MV-4-11 (cell line): ENCODE measurements around the gene ANKRD36B.
"Not testable (repeated sequence)": the region's sequence is repeated elsewhere in the genome, so short reads cannot be mapped to it uniquely, and the experiment has no call there.

Experiments used
- DNase-seq: peaks from one replicate; lab custom pipeline; 2025; lab: John Stamatoyannopoulos, UW

ANKRD36B gene

DNA sequence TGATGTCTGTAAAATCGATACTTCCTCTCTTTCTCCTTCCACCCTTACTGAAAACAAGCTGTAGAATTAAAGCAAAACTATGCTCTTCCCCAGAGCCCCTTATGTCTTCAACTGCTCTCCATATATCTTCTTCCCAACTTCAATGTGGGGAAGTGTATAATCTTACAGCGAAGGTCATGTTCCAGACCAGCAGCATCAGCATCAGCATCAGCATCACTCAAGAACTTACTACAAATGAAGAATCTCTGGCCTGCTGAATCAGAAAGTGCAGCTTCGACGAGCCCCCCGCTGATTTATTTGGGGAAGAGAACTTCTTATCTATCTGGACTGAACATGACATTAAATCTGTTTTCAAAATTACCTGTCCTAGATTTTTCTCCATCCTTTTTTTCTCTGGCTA is 40.6 kb downstream of the ANKRD36B start:
- not testable (repeated sequence) for DNase-seq

DNA sequence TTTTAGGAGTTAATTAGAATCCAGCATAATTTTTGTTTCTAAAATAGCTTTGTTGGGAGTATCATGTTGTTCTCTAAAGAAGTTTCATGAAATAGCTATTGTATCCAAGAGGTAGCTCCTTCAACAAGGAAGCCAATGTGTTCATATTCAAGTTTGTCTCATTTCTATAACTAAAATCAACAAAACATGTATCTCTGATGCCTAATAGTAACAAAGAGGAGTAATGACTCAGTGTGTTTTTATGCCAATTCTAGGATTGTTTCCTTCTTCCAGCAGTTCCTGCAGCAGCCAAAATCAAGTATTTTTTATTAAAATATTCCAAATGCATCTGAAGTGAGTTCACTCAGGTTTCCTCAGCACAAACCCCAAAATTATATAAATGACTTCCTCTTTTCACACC is 41.1 kb downstream of the ANKRD36B start:
- DNase-seq = not testable (repeated sequence)

DNA sequence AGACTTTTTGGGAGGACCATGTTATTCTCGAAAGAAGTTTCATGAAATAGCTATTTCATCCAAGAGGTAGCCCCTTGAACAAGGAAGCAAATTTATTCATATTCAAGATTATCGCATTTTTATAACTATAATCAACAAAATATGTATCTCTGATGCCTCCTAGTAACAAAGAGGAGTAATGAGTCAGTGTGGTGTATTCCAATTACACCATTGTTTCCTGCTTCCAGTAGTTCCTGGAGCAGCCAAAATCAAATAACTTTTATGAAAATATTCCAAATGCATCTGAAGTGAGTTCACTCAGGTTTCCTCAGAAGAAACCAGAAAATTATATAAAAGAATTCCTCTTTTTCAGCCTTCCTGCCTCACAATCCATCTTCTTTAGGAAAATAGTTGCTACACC is 43.0 kb downstream of the ANKRD36B start:
- DNase-seq = no peak

DNA sequence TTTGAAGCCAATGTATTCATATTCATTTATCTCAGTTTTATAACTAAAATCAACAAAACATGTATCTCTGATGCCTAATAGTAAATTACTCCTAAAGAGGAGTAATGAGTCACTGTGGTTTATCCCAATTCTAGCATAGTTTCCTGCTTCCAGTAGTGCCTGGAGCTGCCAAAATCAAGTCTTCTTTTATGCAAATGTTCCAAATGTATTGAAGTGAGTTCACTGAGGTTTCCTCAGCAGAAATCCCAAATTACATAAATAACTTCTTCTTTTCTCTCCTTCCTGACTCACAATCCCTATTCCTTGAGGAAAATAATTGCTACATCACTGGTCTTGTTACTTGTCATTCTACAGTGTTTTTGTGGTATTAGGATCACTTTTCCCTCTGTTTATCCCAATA is 44.8 kb downstream of the ANKRD36B start:
- DNase-seq = not testable (repeated sequence)

DNA sequence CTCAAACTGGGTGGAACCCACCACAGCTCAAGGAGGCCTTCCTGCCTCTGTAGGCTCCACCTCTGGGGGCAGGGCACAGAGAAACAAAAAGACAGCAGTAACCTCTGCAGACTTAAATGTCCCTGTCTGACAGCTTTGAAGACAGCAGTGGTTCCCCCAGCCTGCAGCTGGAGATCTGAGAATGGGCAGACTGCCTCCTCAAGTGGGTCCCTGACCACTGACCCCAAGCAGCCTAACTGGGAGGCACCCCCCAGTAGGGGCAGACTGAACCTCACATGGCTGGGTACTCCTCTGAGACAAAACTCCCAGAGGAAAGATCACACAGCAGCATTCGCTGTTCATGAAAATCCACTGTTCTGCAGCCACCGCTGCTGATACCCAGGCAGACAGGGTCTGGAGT is 63.8 kb downstream of the ANKRD36B start:
- not testable (repeated sequence) for DNase-seq

DNA sequence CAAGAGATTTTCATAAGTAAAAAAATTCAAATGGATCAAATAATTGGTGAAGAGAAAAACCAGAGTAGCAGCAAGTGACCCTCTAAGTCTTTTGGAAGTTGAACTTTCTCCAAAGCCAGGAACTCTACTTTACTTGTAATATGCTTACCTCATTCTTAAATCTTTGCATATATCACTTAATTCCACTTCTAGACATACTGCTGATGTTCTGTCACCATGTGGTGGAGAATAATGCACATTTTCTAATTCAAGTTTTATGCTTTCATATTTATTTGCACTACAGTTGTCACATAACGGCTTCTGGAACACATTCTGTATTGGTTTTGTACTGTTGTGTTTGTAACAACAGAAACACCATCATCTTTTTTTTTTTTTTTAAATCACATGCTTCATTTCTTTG is 65.9 kb downstream of the ANKRD36B start:
- not testable (repeated sequence) for DNase-seq

DNA sequence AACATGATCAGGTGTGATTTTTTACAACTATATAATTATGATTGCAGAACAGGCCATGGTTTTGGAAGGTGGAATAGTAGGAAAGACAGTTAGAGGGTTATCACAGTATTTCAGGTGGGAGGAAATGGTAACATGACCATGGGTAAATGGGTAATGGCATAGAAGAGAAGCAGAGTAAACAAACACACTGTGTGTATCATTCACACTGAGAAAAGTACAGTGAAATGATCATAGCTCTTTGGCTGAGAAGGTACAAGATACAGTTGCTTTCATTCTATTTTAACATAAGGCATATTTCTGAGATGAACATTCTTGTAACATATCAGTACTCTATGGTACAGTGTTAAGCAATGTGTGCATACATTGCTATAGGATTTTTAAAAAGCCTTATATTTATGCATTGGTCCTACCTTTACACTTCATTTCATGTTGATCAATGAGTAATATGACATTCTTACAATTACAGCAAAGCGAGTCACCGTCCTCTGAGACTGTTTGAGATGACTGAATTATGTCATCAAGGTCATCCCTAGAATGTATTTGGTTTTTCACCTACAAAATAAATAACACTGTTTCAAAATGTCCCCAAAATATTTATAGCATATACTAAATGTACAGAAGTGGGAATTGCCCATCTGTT is 66.6 kb downstream of the ANKRD36B start:
- not testable (repeated sequence) for DNase-seq

DNA sequence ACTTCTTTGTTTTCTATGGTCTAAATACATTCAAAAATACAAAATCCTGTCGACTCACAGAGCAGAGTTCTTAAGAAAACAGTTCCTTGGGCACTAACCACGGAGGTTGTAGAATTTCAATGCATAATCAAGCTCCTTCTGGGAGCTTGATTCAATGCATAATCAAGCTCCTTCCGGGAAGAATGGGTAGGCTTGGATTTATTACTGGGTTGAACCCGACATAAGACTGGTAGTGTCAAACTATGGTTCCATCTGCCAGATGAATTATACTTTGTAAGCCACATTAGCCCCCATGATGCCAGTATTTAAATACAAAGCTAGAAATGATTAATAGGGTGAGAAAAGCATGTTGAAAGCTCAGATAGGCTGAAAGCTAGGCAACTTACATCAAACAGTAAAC is 94.0 kb downstream of the ANKRD36B start:
- DNase-seq = not testable (repeated sequence)

DNA sequence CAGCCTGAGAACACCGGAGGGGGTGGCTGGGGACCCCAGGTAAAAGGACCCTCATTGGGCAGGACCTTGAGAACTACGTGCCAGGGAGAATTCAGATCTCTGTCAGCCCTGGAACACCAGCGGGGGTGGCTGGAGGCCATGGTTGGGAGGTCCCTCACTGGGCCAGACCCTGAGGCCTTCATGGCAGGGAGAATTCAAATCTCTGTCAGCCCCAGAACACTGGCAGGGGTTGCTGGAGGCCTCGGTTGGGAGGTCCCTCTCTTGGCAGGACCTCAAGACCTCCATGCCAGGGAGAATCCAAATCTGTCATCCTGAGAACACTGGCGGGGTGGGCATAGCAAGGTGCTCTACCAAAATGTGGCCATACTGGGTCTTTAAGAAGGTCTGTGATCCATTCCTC is 99.5 kb downstream of the ANKRD36B start:
- DNase-seq = not testable (repeated sequence)
